Nephron progenitor cell (in vitro differentiated cells): ENCODE results near the gene TIGD6.

Experiments used
- DNase-seq: peaks from one replicate; pipeline ENCODE4 v3.0.0; 2021
- H3K27ac Mint-ChIP-seq: 2 replicates; pipeline ENCODE4 v1.8.0; 2021; ENCODE audit warnings: mild to moderate bottlenecking, moderate library complexity, mixed read lengths
- H3K27me3 Mint-ChIP-seq: 2 replicates; pipeline ENCODE4 v1.8.0; 2021; ENCODE audit warnings: mild to moderate bottlenecking, low read depth, mixed read lengths; ENCODE audit not compliant: poor library complexity
- H3K36me3 Mint-ChIP-seq: 2 replicates; pipeline ENCODE4 v1.8.0; 2021; ENCODE audit warnings: low read depth, mixed read lengths
- H3K4me1 Mint-ChIP-seq: 2 replicates; pipeline ENCODE4 v1.8.0; 2021; ENCODE audit warnings: mixed read lengths
- H3K4me3 Mint-ChIP-seq: 2 replicates; pipeline ENCODE4 v1.8.0; 2021; ENCODE audit warnings: mild to moderate bottlenecking, moderate library complexity, mixed read lengths
- H3K9me3 Mint-ChIP-seq: 2 replicates; pipeline ENCODE4 v1.8.0; 2021; ENCODE audit warnings: mild to moderate bottlenecking, moderate library complexity, mixed read lengths
- TF ChIP-seq, protein P1 (sequence below): fragments of 200-600 bp; sonication (generic); IDR thresholded peaks from 2 replicates; pipeline ENCODE4 v1.5.0; 2021; ENCODE audit warnings: antibody characterized with exemption

Gene TIGD6

DNA sequence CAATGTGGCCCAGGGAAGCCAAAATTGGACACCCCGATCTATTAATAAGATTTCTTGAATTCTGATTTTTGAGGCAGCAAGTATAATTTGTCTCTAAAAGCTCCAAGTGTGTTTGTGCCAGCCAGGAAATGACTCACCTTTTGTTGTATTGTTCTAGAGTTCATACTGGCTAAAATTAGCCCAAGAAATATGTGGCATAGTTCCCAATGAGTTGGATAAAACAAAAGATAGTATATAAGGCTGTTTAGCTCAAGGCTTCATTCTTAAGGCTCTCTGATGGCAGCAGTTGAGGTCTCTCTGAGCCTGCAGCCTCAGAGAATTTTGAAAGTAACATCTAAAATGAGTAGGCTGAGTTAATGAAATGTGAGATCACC is 21.7 kb upstream of the TIGD6 start:
- H3K36me3 Mint-ChIP-seq, result peaks cover 75% of the 10 kb centered on the region
- no peak overlapping the region for H3K4me3 Mint-ChIP-seq
- no peak for DNase-seq
- H3K9me3 Mint-ChIP-seq, result no peaks in the 10 kb centered on the region
- no peak overlapping the region for H3K27ac Mint-ChIP-seq
- H3K4me1 Mint-ChIP-seq, result peaks cover 20% of the 10 kb centered on the region
- H3K27me3 Mint-ChIP-seq, result peaks cover 3% of the 10 kb centered on the region
- TF ChIP-seq, protein P1, sequence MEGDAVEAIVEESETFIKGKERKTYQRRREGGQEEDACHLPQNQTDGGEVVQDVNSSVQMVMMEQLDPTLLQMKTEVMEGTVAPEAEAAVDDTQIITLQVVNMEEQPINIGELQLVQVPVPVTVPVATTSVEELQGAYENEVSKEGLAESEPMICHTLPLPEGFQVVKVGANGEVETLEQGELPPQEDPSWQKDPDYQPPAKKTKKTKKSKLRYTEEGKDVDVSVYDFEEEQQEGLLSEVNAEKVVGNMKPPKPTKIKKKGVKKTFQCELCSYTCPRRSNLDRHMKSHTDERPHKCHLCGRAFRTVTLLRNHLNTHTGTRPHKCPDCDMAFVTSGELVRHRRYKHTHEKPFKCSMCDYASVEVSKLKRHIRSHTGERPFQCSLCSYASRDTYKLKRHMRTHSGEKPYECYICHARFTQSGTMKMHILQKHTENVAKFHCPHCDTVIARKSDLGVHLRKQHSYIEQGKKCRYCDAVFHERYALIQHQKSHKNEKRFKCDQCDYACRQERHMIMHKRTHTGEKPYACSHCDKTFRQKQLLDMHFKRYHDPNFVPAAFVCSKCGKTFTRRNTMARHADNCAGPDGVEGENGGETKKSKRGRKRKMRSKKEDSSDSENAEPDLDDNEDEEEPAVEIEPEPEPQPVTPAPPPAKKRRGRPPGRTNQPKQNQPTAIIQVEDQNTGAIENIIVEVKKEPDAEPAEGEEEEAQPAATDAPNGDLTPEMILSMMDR, result no peak

DNA sequence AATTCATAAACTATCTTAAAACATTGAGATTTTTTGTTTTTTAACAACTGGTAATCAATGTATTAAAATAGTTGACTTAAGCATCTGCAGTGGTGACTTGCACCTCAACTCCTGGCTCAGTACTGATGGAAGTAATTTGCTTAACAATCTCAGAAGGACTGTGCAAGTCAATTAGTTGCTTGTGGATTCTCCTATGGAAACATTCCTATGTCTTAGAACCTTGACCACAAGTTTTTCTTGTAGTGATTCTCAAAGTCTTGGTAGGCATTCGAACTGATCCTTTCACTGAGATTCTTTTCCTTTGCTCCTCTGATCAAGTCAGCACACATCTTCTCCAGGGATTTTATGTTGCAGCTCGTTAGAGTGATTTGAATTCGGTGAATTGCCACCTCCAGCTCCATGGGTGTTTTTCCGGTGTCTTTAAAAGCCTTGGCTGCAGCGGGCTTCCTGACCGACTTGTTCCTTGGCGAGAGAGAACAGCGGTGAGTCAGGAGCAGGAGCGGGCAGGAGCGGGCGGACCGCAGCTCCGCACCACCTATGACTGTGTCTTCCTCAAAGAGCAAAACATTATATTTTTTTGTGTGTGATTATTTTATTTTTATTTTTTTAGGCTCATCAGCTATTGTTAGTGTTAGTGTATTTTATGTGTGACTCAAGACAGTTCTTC is 21.2 kb upstream of the TIGD6 start:
- TF ChIP-seq, protein P1, result no peak
- H3K27me3 Mint-ChIP-seq, result peaks cover 3% of the 10 kb centered on the region

DNA sequence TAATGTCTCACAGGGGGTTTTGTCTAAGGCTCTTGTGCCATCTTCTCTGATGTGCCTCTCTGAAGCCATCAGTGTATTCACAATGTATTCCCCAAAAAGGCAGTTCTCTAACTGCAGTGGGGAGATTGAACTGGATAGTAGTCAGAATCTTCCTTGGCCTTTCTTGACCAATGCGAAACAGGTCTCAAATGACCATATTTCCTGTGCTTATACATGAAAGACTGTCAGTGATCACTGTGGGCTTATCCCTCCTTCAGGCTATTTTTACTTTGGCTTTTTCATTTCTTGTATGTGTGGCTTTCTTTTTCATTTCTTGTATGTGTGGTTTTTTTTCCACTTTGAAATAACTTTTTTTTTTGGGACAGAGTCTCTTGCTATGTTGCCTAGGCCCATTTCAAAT is 19.8 kb upstream of the TIGD6 start:
- H3K4me1 Mint-ChIP-seq, result peaks cover 20% of the 10 kb centered on the region
- no peak for DNase-seq

More for the DNA sequence above, 21.2 kb upstream of the TIGD6 start:
- peak overlapping the region; percentile 87 for H3K27ac Mint-ChIP-seq
- H3K4me1 Mint-ChIP-seq, result peaks cover 20% of the 10 kb centered on the region
- peaks cover 5% of the 10 kb centered on the region for H3K9me3 Mint-ChIP-seq
- no peak for DNase-seq
- peaks cover 77% of the 10 kb centered on the region for H3K36me3 Mint-ChIP-seq
- no peak overlapping the region for H3K4me3 Mint-ChIP-seq

DNA sequence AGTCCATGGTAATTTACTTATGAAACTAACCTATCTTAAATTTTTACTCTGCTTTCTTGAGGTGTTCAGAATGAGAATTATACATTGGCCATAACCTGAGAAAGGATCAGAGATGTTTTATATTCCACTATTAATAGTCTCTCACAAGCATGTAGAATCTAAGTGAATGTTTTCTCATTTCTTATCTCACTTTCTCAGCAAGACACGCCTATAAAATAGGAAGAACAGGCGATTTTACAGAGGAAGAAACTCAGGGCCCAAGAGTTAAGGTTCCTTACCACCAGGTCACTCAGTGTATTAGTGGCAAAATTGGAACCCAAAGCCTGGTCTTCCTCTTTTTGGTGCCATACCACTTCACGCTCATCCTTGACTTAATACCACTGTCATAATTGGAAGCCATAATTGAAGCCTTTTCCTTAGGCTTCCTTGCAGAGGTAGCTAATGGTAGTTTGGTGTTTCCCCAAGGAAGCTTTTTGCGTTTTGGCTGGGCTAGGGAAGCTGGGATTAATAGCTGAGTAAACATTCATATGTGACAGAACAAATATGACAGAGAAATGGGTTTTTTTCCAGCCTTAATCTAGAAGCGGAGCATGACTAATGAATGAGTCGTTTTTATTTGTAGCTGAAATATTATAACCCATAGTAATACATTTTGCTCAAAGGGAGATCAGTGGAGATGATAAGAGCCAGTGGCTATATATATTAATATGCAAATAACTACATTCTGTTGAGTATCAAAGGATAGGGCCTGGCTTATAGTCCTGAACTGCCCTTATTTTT is 17.0 kb upstream of the TIGD6 start:
- Mint-ChIP-seq H3K27me3 (peaks cover 3% of the 10 kb centered on the region), H3K9me3 (peaks cover 30% of the 10 kb centered on the region), H3K36me3 (peaks cover 91% of the 10 kb centered on the region), H3K4me3 (no peak overlapping the region), H3K27ac (no peak overlapping the region), H3K4me1 (peaks cover 8% of the 10 kb centered on the region)
- DNase-seq, result no peak
- TF ChIP-seq, protein P1, result no peak

More for the DNA sequence above, 19.8 kb upstream of the TIGD6 start:
- peak overlapping the region; percentile 30 for H3K27ac Mint-ChIP-seq
- H3K9me3 Mint-ChIP-seq, result peaks cover 19% of the 10 kb centered on the region
- TF ChIP-seq, protein P1, result no peak
- peaks cover 78% of the 10 kb centered on the region for H3K36me3 Mint-ChIP-seq
- peaks cover 3% of the 10 kb centered on the region for H3K27me3 Mint-ChIP-seq
- H3K4me3 Mint-ChIP-seq, result no peak overlapping the region

DNA sequence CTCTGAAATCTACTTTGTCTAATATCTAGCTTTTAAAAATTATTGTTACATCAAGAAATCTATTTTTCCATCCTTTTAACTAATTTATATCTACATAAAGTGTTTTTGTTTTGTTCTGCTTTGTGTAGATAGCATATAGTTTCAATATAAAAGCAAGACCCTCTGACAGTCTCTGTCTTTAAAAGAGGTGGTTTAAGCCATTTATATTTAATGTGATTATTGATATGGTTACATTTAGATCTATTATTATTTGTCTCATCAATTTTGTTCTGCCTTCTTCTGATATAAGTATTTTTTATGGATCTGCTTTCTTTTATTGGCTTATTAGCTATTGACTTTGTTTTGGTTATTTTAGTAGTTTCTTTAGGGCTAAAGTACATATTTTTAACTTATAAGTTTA is 16.1 kb upstream of the TIGD6 start:
- Mint-ChIP-seq H3K4me1 (no peaks in the 10 kb centered on the region), H3K27ac (no peak overlapping the region), H3K9me3 (peaks cover 30% of the 10 kb centered on the region), H3K4me3 (no peak overlapping the region), H3K27me3 (no peaks in the 10 kb centered on the region), H3K36me3 (peaks cover 89% of the 10 kb centered on the region)
- TF ChIP-seq, protein P1, result no peak
- DNase-seq, result no peak
